NB4 (cell line): ENCODE results near the gene PTGFRN.

Experiments used
- DNase-seq: peaks from one replicate; pipeline ENCODE4 v3.0.0; 2010; ENCODE audit warnings: low read depth
- H3K4me3 ChIP-seq: one replicate; pipeline ENCODE4 v1.5.1; 2011; ENCODE audit warnings: mild to moderate bottlenecking, low read depth, low read length, moderate library complexity
- CTCF ChIP-seq: IDR thresholded peaks from one replicate; pipeline ENCODE4 v1.5.1; 2012; ENCODE audit warnings: low read depth, low read length
- MAX ChIP-seq: IDR thresholded peaks from 2 replicates; pipeline ENCODE4 v1.6.1; 2011; ENCODE audit warnings: low read depth, low read length
- MYC ChIP-seq: IDR thresholded peaks from 2 replicates; pipeline ENCODE4 v1.6.1; 2011; ENCODE audit warnings: low read depth, low read length
- POLR2A ChIP-seq: IDR thresholded peaks from 2 replicates; pipeline ENCODE4 v1.6.1; 2011; ENCODE audit warnings: mild to moderate bottlenecking; ENCODE audit not compliant: insufficient read length; ENCODE audit errors: extremely low read depth

Gene PTGFRN

GRCh38 chr1:117032681-117033539 is 123.2 kb downstream of the PTGFRN start:
- no peak for DNase-seq
- H3K4me3 ChIP-seq = no peak overlapping the region
- TF ChIP-seq MAX (no peak), MYC (no peak), CTCF (no peak), POLR2A (no peak)

GRCh38 chr1:117033772-117034171 is 124.1 kb downstream of the PTGFRN start:
- no peak for DNase-seq
- TF ChIP-seq MYC (no peak), POLR2A (no peak), CTCF (no peak), MAX (no peak)
- H3K4me3 ChIP-seq = no peak overlapping the region

GRCh38 chr1:117034791-117035290 is 125.1 kb downstream of the PTGFRN start:
- no peak for DNase-seq
- no peak overlapping the region for H3K4me3 ChIP-seq
- TF ChIP-seq CTCF (no peak), MYC (no peak), MAX (no peak), POLR2A (no peak)

- no peak for TF ChIP-seq MYC
- TF ChIP-seq CTCF = no peak
- TF ChIP-seq POLR2A = no peak
- TF ChIP-seq MAX = no peak
- peak; percentile 64 for DNase-seq
- no peak overlapping the region for H3K4me3 ChIP-seq
Observed at GRCh38 chr1:117036018-117036461, 126.3 kb downstream of the PTGFRN start.

GRCh38 chr1:117037802-117038201 is 128.1 kb downstream of the PTGFRN start:
- TF ChIP-seq POLR2A (no peak), CTCF (no peak)
- no peak for DNase-seq
- no peak overlapping the region for H3K4me3 ChIP-seq
